ENCODE data around the gene MRPL28.
"Not testable (repeated sequence)": the region's sequence is repeated elsewhere in the genome, so short reads cannot be mapped to it uniquely, and the experiment has no call there.

Gene MRPL28

GRCh38 chr16:363766-364490, 6.4 kb downstream of the MRPL28 start:
- no peak for DNase-seq
- in situ Hi-C loops (cut with HindIII; ENCODE audit: low pct_ligation_motif_present, low pct_unique_long_range_greater_than_20kb, low sequenced_read_pairs), result no loop called here

- in situ Hi-C loops (cut with HindIII; ENCODE audit: low pct_ligation_motif_present, low pct_unique_long_range_greater_than_20kb, low sequenced_read_pairs), result no loop called here
- no peak for DNase-seq
Measured at GRCh38 chr16:363110-363765, 7.1 kb downstream of the MRPL28 start.

- DNase-seq; in situ Hi-C loops (cut with HindIII; ENCODE audit: low pct_ligation_motif_present, low pct_unique_long_range_greater_than_20kb, low sequenced_read_pairs): not testable (repeated sequence)
Measured at GRCh38 chr16:362702-362999, 7.7 kb downstream of the MRPL28 start.

- peak; percentile 92 for DNase-seq
- in situ Hi-C loops (cut with HindIII; ENCODE audit: low pct_ligation_motif_present, low pct_unique_long_range_greater_than_20kb, low sequenced_read_pairs), result no loop called here
Measured at GRCh38 chr16:361872-362701, 8.3 kb downstream of the MRPL28 start.

- no peak for DNase-seq
- in situ Hi-C loops (cut with HindIII; ENCODE audit: low pct_ligation_motif_present, low pct_unique_long_range_greater_than_20kb, low sequenced_read_pairs), result no loop called here
Measured at GRCh38 chr16:361341-361871, 8.9 kb downstream of the MRPL28 start.

- in situ Hi-C loops (cut with HindIII; ENCODE audit: low pct_ligation_motif_present, low pct_unique_long_range_greater_than_20kb, low sequenced_read_pairs), result no loop called here
- DNase-seq, result no peak
Measured at GRCh38 chr16:360698-361336, 9.5 kb downstream of the MRPL28 start.

GRCh38 chr16:359871-360697, 10.3 kb downstream of the MRPL28 start:
- DNase-seq, result no peak
- in situ Hi-C loops (cut with HindIII; ENCODE audit: low pct_ligation_motif_present, low pct_unique_long_range_greater_than_20kb, low sequenced_read_pairs), result no loop called here

- in situ Hi-C loops (cut with HindIII; ENCODE audit: low pct_ligation_motif_present, low pct_unique_long_range_greater_than_20kb, low sequenced_read_pairs), result no loop called here
- no peak for DNase-seq
Measured at GRCh38 chr16:359067-359763, 11.1 kb downstream of the MRPL28 start.

GRCh38 chr16:356741-357140, 13.6 kb downstream of the MRPL28 start:
- no peak for DNase-seq
- in situ Hi-C loops (cut with HindIII; ENCODE audit: low pct_ligation_motif_present, low pct_unique_long_range_greater_than_20kb, low sequenced_read_pairs), result no loop called here

- in situ Hi-C loops (cut with HindIII; ENCODE audit: low pct_ligation_motif_present, low pct_unique_long_range_greater_than_20kb, low sequenced_read_pairs), result no loop called here
- no peak for DNase-seq
Measured at GRCh38 chr16:354971-355461, 15.3 kb downstream of the MRPL28 start.

GRCh38 chr16:354291-354881, 16.0 kb downstream of the MRPL28 start:
- in situ Hi-C loops (cut with HindIII; ENCODE audit: low pct_ligation_motif_present, low pct_unique_long_range_greater_than_20kb, low sequenced_read_pairs), result no loop called here
- no peak for DNase-seq

GRCh38 chr16:353404-354290, 16.7 kb downstream of the MRPL28 start:
- in situ Hi-C loops (cut with HindIII; ENCODE audit: low pct_ligation_motif_present, low pct_unique_long_range_greater_than_20kb, low sequenced_read_pairs), result no loop called here
- DNase-seq, result no peak

GRCh38 chr16:352547-353403, 17.6 kb downstream of the MRPL28 start, which contains the start of gene AXIN1:
Gene AXIN1, minus strand, starts transcription at chr16:352723. Its CDS starts 5,698 bp downstream, at chr16:347025.
- in situ Hi-C loops (cut with HindIII; ENCODE audit: low pct_ligation_motif_present, low pct_unique_long_range_greater_than_20kb, low sequenced_read_pairs), result no loop called here
- DNase-seq, result peak; percentile 99

GRCh38 chr16:351804-352520, 18.4 kb downstream of the MRPL28 start:
- peak; percentile 33 for DNase-seq
- in situ Hi-C loops (cut with HindIII; ENCODE audit: low pct_ligation_motif_present, low pct_unique_long_range_greater_than_20kb, low sequenced_read_pairs), result no loop called here

GRCh38 chr16:350203-350602, 20.1 kb downstream of the MRPL28 start:
- in situ Hi-C loops (cut with HindIII; ENCODE audit: low pct_ligation_motif_present, low pct_unique_long_range_greater_than_20kb, low sequenced_read_pairs), result no loop called here
- DNase-seq, result no peak

All from ACHN (cell line).